ENCODE results near the gene PRKAB2. TPM values are rescaled to one million over a fixed set of nuclear protein-coding genes. Genes with fewer than 3 reads are reported as not detected.

The PRKAB2 gene
- total and polyA plus RNA-seq, 2 donors (not counting 1 experiment from before 2014, with no cell fraction given), result 8.4 to 17.1 TPM

GRCh38 chr1:147110872-147111271 lies 61.4 kb downstream of the PRKAB2 start:
- ATAC-seq (ENCODE audit: low read depth), result no peak
- no peaks in the 10 kb centered on the region for H3K36me3 ChIP-seq (replicated peaks in 1 of 2; ENCODE audit: control extremely low read depth in 1 of 2, control insufficient read depth in 1 of 2, extremely low read depth in 1 of 2, insufficient read depth in 2 of 2, low read length in 1 of 2)
- no peaks in the 10 kb centered on the region for H3K9me3 ChIP-seq (ENCODE audit: control extremely low read depth in 1 of 3, control insufficient read depth in 2 of 3, insufficient read depth in 1 of 3, low read length in 2 of 3)
- peaks cover 0 to 11% (median 6%) of the 10 kb centered on the region in 4 experiments for H3K27me3 ChIP-seq (replicated peaks in 1 of 4; ENCODE audit: control extremely low read depth in 1 of 4, control insufficient read depth in 3 of 4, insufficient read depth in 4 of 4, low read length in 3 of 4)
- H3K4me3 ChIP-seq (ENCODE audit: control extremely low read depth in 1 of 5, extremely low read depth in 1 of 5, insufficient read depth in 1 of 5, low read depth in 2 of 5, low read length in 4 of 5), result no peak overlapping the region
- intact Hi-C loops (cut with micrococcal nuclease), result no loop called here
- Mint-ChIP-seq H3K27ac (no peak overlapping the region), H3K4me1 (no peaks in the 10 kb centered on the region), H3K27me3 (peaks cover 34% of the 10 kb centered on the region), H3K9me3 (ENCODE audit: insufficient read depth) (no peaks in the 10 kb centered on the region), H3K4me3 (no peak overlapping the region)
- no CpG with 5 or more reads among the region's 1 CpG for WGBS (ENCODE audit: insufficient coverage)
- H3K4me1 ChIP-seq (ENCODE audit: control insufficient read depth in 2 of 2, insufficient read depth in 2 of 2, low read length in 2 of 2), result no peaks in the 10 kb centered on the region
- no peak overlapping the region for H3K27ac ChIP-seq (ENCODE audit: low read length in 2 of 2)
- TF ChIP-seq CTCF (IDR thresholded peaks at IDR 0.05), result no peak
- TF ChIP-seq EZH2 (IDR thresholded peaks at IDR 0.05; ENCODE audit: borderline replicate concordance, insufficient read depth, low read depth, low read length, poor library complexity, severe bottlenecking), result no peak
- ChIA-PET POLR2A (no interaction called here), CTCF (no interaction called here)
- no peak overlapping the region for H2AFZ ChIP-seq (ENCODE audit: insufficient read depth, low read depth, low read length, poor library complexity, severe bottlenecking)
- H3K79me2 ChIP-seq (ENCODE audit: control insufficient read depth, insufficient read depth, low read length), result no peaks in the 10 kb centered on the region
- H3K9ac ChIP-seq (ENCODE audit: low read length), result no peak overlapping the region
- no peaks in the 10 kb centered on the region for H4K20me1 ChIP-seq (ENCODE audit: control insufficient read depth, insufficient read depth, low read length, poor library complexity, severe bottlenecking)
- DNase-seq, result no peak
- no peak overlapping the region for H3K4me2 ChIP-seq (replicated peaks; ENCODE audit: low read depth, low read length, poor library complexity, severe bottlenecking)

- Mint-ChIP-seq H3K27me3 (peaks cover 34% of the 10 kb centered on the region), H3K27ac (no peak overlapping the region), H3K9me3 (ENCODE audit: insufficient read depth) (no peaks in the 10 kb centered on the region), H3K4me1 (no peaks in the 10 kb centered on the region), H3K4me3 (no peak overlapping the region)
- CTCF ChIA-PET, result no interaction called here
- Histone ChIP-seq H2AFZ (ENCODE audit: insufficient read depth, low read depth, low read length, poor library complexity, severe bottlenecking) (no peak overlapping the region), H3K9me3 (ENCODE audit: control extremely low read depth in 1 of 3, control insufficient read depth in 2 of 3, insufficient read depth in 1 of 3, low read length in 2 of 3) (no peaks in the 10 kb centered on the region), H3K4me3 (ENCODE audit: control extremely low read depth in 1 of 5, extremely low read depth in 1 of 5, insufficient read depth in 1 of 5, low read depth in 2 of 5, low read length in 4 of 5) (no peak overlapping the region), H3K9ac (ENCODE audit: low read length) (no peak overlapping the region), H3K79me2 (ENCODE audit: control insufficient read depth, insufficient read depth, low read length) (no peaks in the 10 kb centered on the region), H3K27me3 (replicated peaks in 1 of 4; ENCODE audit: control extremely low read depth in 1 of 4, control insufficient read depth in 3 of 4, insufficient read depth in 4 of 4, low read length in 3 of 4) (peaks cover 0 to 11% (median 6%) of the 10 kb centered on the region in 4 experiments), H3K4me1 (ENCODE audit: control insufficient read depth in 2 of 2, insufficient read depth in 2 of 2, low read length in 2 of 2) (no peaks in the 10 kb centered on the region), H4K20me1 (ENCODE audit: control insufficient read depth, insufficient read depth, low read length, poor library complexity, severe bottlenecking) (no peaks in the 10 kb centered on the region), H3K4me2 (replicated peaks; ENCODE audit: low read depth, low read length, poor library complexity, severe bottlenecking) (no peak overlapping the region), H3K27ac (ENCODE audit: low read length in 2 of 2) (no peak overlapping the region), H3K36me3 (replicated peaks in 1 of 2; ENCODE audit: control extremely low read depth in 1 of 2, control insufficient read depth in 1 of 2, extremely low read depth in 1 of 2, insufficient read depth in 2 of 2, low read length in 1 of 2) (no peaks in the 10 kb centered on the region)
- ATAC-seq (ENCODE audit: low read depth) (no peak), DNase-seq (no peak)
- intact Hi-C loops (cut with micrococcal nuclease), result no loop called here
- POLR2A ChIA-PET, result no interaction called here
- WGBS (ENCODE audit: insufficient coverage), result no CpG with 5 or more reads among the region's 1 CpG
- TF ChIP-seq CTCF (IDR thresholded peaks at IDR 0.05) (no peak), EZH2 (IDR thresholded peaks at IDR 0.05; ENCODE audit: borderline replicate concordance, insufficient read depth, low read depth, low read length, poor library complexity, severe bottlenecking) (no peak)
Observed at GRCh38 chr1:147110434-147110833, 61.8 kb downstream of the PRKAB2 start.
